Hematopoietic multipotent progenitor cell treated with erythropoietin and hydrocortisone succinate and interleukin-3 and kit ligand, for 8 days (in vitro differentiated cells): ENCODE results near the gene LYL1.

Experiments used
- DNase-seq: peaks from one replicate; pipeline ENCODE4 v3.0.0-alpha.2; 2015

The LYL1 gene

GRCh38 chr19:13091400-13092157, 11.1 kb downstream of the LYL1 start:
- DNase-seq = peak; percentile 45

GRCh38 chr19:13090511-13091231, 12.0 kb downstream of the LYL1 start:
- DNase-seq = no peak

- no peak for DNase-seq
These were observed 12.7 kb downstream of the LYL1 start for GRCh38 chr19:13089857-13090507.

DNA sequence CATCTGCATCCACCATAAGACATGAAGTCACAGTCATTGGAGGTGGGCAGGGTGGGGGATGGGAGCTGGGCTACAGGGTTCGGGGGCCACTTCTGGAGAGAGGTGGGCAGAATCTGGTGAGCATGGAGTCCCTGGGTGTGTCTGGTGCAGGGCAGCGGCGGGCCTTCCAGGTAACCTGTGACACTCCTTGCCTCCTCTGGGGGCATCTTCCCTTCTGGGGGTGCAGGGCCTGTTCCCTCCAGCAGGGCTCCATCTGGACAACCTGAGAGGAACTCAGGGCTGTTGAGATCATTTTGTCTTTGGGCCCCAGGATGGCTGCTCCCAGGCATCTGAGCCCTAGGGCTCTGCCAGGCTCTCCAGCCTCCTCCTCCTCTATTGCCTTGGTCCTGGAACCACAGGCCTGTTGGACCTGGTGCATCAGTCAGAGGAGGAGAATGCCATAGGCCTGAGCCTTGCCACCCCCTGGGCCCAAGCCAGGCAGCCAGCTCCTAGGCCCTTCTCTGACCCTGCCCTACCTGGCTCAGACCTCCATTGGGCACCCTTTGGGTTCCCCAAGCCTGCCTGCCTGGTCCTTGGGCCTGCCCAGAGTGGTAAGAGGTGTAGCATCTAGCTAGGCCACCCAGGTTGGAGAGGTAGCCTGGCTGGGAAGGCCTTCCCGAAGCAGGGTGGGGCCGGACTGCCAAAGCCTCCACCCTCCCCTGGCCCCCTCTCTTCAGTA, 13.4 kb downstream of the LYL1 start:
- peak; percentile 56 for DNase-seq

DNA sequence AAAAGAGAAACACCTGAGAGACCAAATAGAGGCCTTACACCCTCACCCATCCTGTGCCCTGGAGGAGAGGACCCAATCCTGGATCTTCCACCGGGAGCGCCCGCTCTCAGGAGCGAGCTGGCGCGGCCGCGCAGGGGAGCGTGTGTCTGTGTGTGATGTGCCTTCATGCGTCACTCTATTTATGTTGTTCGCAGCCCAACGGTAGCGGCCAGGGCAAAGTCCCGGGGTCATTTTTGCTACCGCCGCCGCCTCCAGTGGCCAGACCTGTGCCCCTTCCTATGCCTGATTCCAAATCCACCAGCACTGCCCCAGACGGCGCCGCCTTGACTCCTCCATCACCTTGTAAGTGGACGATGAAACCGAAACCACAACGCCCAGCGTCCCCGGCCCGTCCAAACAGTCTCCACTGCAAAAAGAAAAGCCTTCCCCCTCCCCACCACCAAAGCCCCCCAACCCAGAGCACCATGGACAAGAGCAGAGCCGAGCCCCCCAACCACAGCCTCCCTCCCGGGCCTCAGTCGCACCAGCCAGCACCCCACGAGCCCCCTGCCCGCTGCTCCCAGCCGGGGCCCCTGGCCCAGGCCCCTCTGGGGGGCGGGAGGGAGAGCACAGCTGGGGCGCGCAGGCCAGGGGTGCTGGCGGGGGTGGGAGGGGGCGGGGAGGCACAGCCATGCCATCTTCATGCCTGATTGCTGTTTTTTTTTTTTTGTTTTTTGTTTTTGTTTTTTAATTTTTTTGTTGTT, 14.7 kb downstream of the LYL1 start:
- no peak for DNase-seq

- DNase-seq = no peak
These were observed 15.4 kb downstream of the LYL1 start for GRCh38 chr19:13087295-13087694.

- no peak for DNase-seq
These were observed 16.3 kb downstream of the LYL1 start for GRCh38 chr19:13086341-13086740.

DNA sequence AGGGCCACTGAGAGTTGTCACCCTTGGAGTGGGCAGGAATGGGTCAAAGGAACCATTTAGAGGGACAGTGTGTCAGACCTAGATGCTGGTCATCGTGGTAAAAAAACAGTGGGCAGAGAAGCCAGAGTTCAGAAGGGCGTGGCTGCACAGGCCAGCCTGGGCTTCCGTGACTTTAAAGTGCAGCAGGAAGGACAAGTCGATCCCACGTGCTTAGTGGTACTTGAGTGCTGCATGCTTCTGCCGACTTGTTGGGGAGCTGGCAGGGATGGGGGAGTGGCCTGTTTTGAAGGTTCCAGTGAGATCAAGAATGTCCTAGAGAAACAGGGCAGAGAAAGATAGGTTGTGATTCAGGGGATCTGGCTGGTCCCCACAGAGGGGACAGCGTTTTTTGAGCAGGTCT, 17.0 kb downstream of the LYL1 start:
- DNase-seq = peak; percentile 26

DNA sequence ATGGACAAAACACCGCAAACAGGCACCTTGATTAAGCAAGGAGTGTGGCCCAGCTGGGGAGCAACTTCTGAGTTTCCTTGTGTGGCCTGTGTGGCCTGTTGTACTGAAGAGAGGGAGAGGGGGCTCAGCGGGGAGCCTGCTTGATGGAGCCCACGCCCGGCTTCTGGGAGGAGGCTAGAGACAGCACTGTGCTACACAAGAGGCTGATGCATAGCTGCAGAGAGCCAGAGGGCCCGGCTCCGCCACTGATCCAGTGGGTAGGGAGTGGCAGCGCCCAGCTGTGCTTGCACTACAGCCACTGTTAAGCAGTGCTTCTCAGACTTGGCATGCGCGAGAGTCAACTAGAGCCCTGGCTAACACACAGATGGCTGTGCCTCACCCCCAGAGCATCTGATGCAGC, 19.0 kb downstream of the LYL1 start:
- no peak for DNase-seq

DNA sequence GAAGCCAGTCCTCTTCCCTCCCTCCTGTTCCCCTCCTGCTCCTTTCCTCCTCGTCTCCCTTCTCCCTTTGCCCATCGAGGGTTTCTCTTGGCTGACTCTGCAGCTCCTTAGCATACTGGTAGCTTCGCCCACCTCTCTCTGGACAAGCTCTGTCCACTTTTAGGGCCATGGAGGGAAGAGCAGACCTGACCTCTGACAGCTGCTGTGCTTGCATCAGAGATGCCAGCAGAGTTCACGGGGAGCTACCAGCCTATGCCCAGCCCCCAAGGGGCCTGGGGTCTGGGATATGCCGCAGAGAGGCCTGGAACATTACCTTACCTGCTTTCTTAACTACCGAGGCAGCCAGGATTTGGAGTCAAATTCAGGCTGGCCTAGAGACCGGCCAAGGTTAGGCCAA, 19.7 kb downstream of the LYL1 start:
- DNase-seq = no peak

GRCh38 chr19:13082192-13083007, 20.3 kb downstream of the LYL1 start:
- peak; percentile 64 for DNase-seq

DNA sequence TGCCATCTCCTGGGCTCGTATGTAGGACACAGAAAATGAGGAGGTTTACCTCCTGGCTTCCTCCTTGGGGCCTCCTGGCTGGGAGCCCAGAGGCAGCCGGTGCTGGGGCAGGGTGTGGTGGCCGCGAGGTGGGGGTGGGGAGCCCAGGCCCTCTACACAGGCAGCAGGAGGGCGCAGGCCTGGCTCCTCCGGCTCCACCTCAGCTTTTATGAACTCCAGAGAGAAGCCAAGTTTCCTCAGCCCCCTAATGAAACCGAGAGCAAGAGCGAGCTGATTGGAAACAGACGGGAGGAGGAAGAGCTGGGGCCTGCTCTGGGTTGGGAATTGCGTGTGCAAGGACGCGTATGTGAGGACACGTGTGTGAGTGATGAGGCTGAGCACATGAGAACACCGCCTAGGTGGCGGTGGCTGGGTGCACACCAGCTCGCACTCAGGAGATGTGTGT, 23.1 kb downstream of the LYL1 start:
- DNase-seq = peak; percentile 90

DNA sequence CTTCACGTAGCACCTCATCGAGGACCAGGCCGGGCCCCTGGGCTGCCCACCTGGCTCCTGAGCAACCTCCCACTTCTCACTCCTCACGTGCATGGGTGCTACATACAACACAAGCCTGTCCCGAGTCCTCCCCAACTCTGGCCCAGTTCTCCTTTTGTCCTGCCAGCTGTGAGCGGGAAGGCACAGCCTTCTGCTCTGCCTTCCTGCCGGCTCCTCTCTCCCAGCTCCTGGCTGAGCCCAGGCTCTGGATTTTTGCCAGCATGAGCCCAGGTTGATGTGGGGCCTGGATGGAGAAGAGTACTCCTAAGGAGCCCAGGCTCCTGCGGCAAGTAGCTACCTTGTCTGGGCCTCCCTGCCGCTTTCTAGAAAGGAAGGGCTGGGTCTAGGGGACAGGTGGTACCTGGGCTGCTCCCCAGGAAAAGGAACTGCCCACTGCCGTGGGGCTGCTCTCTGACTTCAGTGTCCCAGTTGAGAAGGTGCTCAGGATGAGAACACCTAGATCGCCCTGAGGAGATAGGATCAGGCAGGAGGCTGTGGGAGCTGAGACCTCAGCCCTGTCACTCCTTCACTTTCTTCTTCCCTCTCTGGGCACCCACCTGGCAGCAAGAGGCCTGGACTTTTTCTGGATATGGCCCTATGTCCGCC, 23.6 kb downstream of the LYL1 start:
- DNase-seq = no peak

GRCh38 chr19:13078381-13078780, 24.3 kb downstream of the LYL1 start:
- DNase-seq = peak; percentile 19

DNA sequence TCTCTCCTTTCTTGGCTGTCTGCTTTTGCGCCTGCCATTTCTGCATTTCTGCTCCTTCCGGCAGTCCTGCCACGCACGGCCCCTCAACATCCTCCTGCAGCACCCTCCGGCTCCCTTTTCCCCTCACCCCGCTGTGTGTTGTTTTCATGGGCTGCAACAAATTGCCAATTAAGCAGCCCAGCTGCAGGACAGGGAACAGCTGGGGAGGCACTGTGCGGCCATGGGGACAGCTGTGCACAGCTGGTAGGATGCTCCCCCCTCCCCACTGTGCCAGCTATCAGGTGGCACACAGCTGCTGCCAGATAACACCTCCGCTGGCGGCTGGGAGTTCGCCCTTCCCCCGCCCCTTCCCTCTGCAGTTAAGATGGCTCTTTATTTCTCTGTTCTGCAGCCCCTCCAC, 25.4 kb downstream of the LYL1 start:
- peak; percentile 91 for DNase-seq

DNA sequence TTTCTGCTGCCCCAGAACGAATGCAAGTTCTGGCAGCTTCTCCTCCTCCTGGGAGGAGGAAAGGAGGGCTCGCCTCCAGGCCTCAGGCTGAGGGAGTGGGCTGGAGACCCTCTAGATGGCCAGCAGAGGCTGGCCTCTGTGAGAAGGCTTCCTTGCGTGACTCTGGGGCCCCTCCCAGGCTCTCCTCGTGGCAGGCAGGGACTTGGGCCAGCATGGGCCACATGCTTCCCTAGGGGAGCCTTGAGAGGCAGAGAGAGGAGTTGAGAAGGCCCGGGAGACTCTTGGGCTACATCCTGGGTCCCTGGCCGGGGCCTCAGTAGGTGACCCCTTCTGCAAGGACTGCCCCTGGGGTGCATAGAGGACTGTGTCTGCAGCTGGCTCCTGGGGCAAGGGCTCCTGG, 25.9 kb downstream of the LYL1 start:
- peak; percentile 41 for DNase-seq

DNA sequence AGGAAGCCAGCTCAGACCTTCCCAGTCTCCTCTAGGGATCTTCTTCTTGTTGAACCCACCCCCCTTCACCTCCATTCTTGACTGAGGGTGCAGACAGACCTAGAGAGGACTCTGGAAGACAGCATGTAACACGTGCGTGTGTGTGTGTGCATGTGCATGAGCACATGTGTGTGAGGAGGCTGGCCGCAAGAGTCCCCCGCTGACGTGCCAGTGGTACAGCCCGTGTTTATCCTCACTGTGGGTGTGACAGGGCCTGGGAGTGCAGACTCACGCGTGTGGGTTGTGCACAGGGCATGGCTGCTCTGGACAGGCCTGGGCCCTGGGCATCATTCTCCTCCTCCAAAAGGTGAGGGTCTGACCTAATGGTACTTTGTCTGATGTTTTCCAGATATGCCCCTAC, 26.3 kb downstream of the LYL1 start:
- peak; percentile 58 for DNase-seq

DNA sequence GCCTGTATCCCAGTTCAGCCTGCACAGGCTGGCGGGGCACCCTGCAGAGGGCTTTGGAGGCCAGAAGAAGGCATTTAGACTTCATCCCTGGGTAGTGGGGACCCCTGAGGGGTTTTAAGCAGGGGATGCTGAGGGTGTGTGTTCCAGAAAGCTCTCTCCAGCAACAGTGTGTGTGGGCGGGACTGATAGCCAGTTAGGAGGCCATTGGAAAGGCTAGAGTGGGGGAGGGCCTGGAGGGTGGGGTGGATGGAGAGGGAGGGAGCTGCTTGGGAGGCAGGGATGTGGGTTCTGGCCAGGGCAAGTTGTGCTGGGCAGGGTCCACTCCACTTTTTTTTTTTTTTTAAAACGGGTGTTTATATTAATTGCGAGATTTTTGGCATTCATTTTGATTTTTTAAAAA, 28.3 kb downstream of the LYL1 start:
- peak; percentile 32 for DNase-seq

DNA sequence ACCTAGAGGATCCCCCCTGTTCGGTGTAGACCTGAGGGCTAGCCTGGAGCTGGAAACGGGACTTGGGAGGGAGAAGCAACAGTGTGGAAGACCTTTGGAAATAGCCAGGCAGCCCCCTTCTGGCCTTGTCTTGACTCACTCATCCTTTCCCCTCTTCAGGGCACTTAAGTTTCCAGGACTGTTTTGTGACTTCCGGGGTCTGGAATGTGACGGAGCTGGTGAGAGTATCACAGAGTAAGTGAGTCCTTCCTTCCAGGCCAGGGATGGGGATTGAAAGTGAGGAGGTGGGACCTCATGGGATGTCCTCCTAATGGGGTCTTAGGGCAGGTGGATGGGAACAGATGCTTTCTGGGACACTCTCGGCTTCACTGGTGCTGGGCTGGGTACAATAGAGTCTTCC, 29.4 kb downstream of the LYL1 start:
- no peak for DNase-seq

DNA sequence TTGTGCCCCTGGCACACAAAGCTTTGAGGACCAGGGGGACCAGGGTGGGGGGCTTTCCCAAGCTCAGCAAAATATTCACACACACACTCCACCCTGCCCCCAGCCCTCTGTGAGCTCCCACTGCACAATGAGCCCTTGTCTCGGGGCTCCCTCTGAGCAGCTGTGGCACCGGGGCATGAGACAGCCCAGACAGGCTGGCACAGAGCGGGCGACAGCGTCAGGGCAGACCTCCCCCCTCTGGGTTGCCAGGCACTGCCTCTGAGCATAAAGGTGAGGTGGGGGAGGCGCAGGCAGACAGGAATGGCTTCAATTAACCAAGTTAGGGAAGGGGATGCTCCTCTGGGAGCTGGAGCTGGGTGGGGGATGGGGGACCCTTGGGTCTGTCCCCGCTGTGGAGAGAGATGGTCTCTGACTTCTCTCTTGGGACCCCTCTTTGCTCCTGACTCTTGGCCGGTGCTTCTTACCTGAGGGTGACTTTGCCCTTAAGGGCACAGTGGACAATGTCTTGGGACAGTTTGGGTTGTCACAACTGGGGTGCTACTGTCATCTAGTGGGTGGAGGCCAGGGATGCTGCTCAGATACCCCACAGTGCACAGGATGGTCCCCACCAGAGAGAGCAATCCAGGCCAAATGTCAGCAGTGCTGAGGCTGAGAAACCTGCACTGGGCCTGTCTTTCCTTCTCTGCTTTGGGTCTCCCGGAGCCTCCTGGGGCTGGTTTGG, 30.3 kb downstream of the LYL1 start:
- DNase-seq = peak; percentile 60
